Activated CD8-positive, alpha-beta memory T cell treated with anti-CD3 and anti-CD28 coated beads for 48 hours (primary cell): ENCODE results near the gene XRCC6.
"Not testable (repeated sequence)": the region's sequence is repeated elsewhere in the genome, so short reads cannot be mapped to it uniquely, and the experiment has no call there.

ENCODE experiments used
- DNase-seq, 3 experiments: peaks; one replicate each; pipeline ENCODE4 v3.0.0-alpha.2; 2020; ENCODE audit warnings: low read depth in 2 of 3, low spot score in 2 of 3

Gene XRCC6

DNA sequence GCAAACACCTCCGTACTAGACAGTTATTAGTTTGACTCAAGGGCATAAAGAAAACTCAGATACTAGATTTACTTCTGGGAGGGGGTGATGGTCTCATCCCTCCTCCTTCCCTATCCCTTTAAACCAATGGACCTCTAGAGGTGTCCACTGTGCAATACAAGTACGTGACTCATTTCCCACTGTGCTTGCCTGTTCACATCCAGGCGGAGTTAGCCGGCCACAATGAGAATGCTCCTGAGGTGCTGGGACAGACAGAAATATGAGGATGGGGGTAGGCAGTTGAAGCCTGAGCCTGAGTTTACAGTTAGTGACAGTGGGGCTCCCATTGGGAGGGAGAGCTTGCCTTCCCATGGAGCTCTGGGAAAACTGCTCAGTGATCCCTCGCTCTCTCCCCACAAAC lies 23.0 kb upstream of the XRCC6 start:
- no peak for DNase-seq

DNA sequence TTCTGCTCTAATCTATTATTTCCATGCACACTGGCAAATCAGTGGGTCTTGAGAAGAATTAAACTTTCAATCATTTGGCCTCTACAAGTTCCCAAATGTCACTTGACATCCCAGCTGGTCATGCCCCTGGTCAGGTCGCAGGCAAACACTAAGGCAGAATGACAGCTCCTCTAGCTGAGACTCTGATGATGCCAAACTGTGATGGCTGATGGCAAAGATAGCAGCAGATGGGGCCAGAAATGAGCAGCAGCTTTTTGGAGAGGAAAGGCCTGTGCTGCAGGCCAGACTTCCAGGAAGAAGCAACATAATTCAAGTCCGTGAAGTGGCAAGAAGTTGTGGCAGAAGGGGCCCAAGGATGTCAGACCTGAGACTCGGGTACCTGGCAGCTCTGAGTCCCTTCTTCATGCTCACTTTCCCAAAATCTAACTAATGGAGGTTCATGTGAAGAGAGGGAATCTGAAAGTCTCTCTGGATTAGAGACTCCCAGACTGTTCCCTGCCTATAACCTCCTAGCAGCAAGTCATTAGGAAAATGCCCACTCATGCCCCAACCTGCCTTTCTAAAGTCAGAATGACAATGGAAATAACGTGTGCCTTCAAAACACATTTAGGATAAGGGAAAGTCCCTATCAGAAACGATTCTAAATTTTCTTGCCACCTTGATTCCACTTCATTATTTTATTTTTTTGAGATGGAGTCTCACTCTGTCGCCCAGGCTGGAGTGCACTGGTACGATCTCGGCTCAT lies 22.0 kb upstream of the XRCC6 start:
- no peak for DNase-seq

- no peak for DNase-seq
Observed at GRCh38 chr22:41600976-41601375, 20.1 kb upstream of the XRCC6 start.

DNA sequence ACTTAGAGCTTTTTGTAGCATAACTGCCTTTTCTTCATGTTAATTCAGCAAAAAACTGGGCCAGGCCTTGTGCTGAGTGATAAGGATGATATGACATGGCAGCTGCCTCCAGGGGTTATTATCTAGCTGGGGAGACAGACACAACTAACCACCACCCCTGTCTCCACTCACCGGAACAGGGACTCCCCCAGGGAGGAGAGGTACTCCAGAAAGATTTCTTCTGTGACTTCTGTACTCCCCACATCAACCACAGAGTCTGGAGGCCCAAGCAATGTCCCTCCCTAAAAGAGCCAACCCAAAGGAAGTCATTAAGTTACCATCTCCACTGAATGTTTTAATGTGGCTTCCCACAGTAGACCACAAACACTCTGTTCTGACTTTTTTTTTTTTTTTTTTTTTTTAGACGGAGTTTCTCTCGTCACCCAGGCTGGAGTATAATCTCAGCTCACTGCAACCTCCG lies 17.2 kb upstream of the XRCC6 start:
- DNase-seq = peak in 2 of 3 experiments; percentile 30 to 45

DNA sequence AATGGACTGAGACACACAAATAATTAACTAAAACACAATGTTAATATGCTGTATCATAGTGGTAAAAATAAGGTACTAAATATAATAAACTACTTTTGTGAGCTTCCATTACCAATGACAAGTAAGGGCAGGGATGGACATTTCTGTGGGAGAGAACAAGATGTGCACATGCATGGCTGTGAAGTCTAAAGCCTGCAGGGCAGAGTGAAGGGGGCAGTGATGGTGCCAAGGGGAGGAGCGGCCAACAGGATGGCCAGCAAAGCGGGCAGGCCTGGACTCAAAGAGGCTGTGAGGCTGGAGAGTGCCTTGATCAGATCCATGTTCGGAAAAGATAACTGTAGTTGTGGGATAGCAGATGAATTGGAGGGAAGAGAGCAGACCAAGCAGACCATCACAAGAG lies 12.7 kb upstream of the XRCC6 start:
- DNase-seq = no peak

- DNase-seq = no peak
Observed at GRCh38 chr22:41612603-41613306, 8.3 kb upstream of the XRCC6 start.

DNA sequence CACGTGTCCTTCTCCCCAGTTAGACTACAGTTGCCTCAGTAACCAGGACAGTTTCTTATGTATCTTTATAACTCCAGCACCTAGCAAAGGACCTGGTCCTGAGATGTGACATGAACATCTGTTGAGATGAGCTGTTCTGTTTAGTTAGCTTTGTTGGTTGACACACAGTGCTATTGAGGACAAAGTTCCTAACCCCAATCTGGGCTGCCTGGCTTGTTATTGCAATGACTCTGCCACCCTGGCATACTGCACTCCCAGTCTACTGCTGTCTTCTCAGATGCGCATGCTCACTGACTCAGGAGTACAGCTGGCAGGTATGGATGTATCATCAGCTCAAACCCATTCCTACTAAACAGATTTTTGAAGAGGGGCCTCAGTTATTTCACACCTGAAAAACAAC lies 7.6 kb upstream of the XRCC6 start:
- DNase-seq = no peak

DNA sequence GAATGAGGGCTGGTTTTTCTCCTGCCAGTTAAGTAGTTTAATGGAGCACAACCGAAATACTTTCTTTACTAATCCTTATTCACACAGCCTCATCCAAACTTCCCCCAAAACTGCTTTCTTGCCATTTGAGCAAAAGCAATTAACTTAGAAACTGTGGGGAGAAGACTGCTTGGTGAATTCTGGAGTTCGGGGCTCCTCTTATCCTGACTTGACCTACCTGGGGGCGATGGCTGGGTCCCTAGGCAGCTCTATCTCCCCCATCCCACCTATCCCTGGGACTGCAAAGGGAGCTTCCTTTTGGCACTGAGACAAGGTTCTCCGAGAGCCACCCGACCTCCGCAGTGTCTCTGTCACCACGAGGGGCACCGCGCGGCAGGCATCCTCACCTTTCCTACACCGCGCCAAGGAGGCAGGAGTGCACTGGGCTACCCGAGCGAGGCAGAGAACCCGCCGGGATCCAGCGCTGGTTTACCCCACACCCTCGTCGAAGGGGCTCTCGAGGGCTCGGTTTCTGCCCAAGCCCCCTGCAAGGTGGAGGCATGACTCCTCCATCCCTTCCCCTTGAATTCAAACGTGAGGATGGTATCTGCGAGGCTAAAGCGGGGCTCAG lies 1.0 kb upstream of the XRCC6 start:
- DNase-seq = peak; percentile 23 to 36 (median 23)

DNA sequence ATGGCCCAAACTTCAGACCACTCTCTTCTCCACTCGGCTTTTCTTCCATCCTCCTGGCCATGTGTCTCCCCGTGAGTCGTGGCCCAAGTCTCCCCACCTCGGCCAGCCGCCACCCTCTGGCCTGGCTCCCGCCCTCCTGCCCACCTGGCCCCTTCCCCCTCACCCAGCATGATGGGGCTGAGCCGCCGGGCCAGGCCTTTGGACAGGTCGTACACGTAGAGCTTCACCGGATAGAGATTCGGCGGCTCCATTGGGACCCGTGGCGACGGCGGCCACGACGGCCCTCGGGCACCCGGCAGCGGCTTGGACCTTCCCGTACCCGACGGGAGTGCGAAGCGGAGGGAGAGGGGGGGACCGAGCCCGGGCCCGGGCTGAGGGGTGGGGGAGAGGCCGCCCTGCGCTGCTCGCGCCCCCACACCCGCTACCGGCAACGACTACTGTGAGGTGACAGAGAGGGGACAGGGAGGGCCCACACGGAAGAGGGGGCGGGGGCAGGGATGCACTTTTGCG lies 451 bp upstream of the XRCC6 start, which contains the start of gene DESI1:
DESI1 (minus strand) TSS at position 455 of the 510 bp plus-strand sequence; CDS start at position 251, 204 bp downstream.
- DNase-seq = peak in 1 of 3 experiments; percentile 21

- no peak for DNase-seq
Observed at GRCh38 chr22:41621911-41622179, 750 bp downstream of the XRCC6 start.

DNA sequence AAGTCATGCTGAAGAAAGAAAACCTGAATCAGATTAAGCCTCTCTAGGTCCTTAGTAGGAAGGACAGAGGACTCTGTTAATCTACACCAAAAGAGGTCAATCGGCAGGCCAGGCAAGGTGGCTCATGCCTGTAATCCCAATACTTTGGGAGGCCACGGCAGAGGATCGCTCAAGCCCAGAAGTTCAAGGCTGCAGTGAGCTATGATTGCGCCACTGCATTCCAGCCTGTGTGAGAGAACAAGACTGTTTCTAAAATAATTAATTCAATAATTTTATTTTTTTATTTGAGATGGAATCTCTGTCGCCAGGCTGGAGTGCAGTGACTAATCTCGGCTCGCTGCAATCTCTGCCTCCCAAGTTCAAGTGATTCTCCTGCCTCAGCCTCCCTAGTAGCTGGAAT lies 4.5 kb downstream of the XRCC6 start:
- DNase-seq = no peak

- DNase-seq = not testable (repeated sequence)
Observed at GRCh38 chr22:41631115-41631514, 10.0 kb downstream of the XRCC6 start.

DNA sequence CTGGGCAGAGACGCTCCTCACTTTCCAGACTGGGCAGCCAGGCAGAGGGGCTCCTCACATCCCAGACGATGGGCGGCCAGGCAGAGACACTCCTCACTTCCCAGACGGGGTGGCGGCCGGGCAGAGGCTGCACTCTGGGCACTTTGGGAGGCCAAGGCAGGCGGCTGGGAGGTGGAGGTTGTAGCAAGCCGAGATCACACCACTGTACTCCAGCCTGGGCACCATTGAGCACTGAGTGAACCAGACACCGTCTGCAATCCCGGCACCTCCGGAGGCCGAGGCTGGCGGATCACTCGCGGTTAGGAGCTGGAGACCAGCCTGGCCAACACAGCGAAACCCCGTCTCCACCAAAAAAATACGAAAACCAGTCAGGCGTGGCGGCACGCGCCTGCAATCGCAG lies 10.5 kb downstream of the XRCC6 start:
- DNase-seq = not testable (repeated sequence)

- not testable (repeated sequence) for DNase-seq
Observed at GRCh38 chr22:41634610-41635009, 13.5 kb downstream of the XRCC6 start.

- DNase-seq = no peak
Observed at GRCh38 chr22:41636467-41636866, 15.4 kb downstream of the XRCC6 start.

GRCh38 chr22:41637623-41638022 lies 16.5 kb downstream of the XRCC6 start:
- not testable (repeated sequence) for DNase-seq

GRCh38 chr22:41638124-41638523 lies 17.0 kb downstream of the XRCC6 start:
- DNase-seq = no peak

- no peak for DNase-seq
Observed at GRCh38 chr22:41638748-41639147, 17.7 kb downstream of the XRCC6 start.

DNA sequence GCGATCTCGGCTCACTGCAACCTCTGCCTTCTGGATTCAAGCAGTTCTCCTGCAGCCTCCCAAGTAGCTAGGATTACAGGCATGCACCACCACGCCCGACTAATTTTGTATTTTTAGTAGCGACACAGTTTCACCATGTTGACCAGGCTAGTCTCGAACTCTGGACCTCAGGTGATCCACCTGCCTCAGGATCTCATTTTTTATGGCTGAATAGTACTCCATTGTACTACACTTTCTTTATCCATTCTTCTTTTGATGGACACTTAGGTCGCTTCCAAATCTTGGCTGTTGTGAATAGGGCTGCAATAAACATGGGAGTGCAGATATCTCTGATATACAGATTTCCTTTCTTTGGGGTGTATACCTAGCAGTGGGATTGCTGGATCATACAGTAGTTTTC lies 20.8 kb downstream of the XRCC6 start:
- no peak for DNase-seq

- DNase-seq = no peak
Observed at GRCh38 chr22:41642331-41643110, 21.4 kb downstream of the XRCC6 start.

- DNase-seq = no peak
Observed at GRCh38 chr22:41647771-41648170, 26.7 kb downstream of the XRCC6 start.
